ENCODE measurements around the gene MIER2.

MIER2 gene

GRCh38 chr19:318509-318774 is 26.2 kb downstream of the MIER2 start:
- H3K4me2 ChIP-seq (ENCODE audit: insufficient read depth, low read length) = no peak overlapping the region
- H3K36me3 ChIP-seq (ENCODE audit: insufficient read depth, low read length) = peaks cover 67% of the 10 kb centered on the region
- peaks cover 42% of the 10 kb centered on the region for H3K79me2 ChIP-seq (ENCODE audit: insufficient read depth, low read length)
- H3K9ac ChIP-seq (ENCODE audit: low read depth, low read length) = no peak overlapping the region
- no peaks in the 10 kb centered on the region for H3K4me1 ChIP-seq (ENCODE audit: insufficient read depth, low read length)
- DNase-seq = no peak
- H2AFZ ChIP-seq (ENCODE audit: low read depth, low read length) = no peak overlapping the region
- no peak for ATAC-seq (ENCODE audit: insufficient read depth, low read depth)
- TF ChIP-seq CTCF (IDR thresholded peaks at IDR 0.05; ENCODE audit: borderline replicate concordance, extremely low read depth, low read length, poor library complexity, severe bottlenecking) (no peak), EZH2 (IDR thresholded peaks at IDR 0.05; ENCODE audit: borderline replicate concordance, low read depth, low read length, severe bottlenecking) (no peak)
- peaks cover 21% of the 10 kb centered on the region for H4K20me1 ChIP-seq (ENCODE audit: insufficient read depth, low read length)
- no peaks in the 10 kb centered on the region for H3K9me3 ChIP-seq (ENCODE audit: insufficient read depth, low read length, severe bottlenecking)
- H3K4me3 ChIP-seq (ENCODE audit: low read depth in 1 of 2, low read length in 2 of 2) = no peak overlapping the region
- H3K27ac ChIP-seq (ENCODE audit: low read length) = no peak overlapping the region
- H3K27me3 ChIP-seq (ENCODE audit: insufficient read depth, low read length, poor library complexity) = no peaks in the 10 kb centered on the region

- peaks cover 22% of the 10 kb centered on the region for H4K20me1 ChIP-seq (ENCODE audit: insufficient read depth, low read length)
- H3K9ac ChIP-seq (ENCODE audit: low read depth, low read length) = no peak overlapping the region
- no peaks in the 10 kb centered on the region for H3K9me3 ChIP-seq (ENCODE audit: insufficient read depth, low read length, severe bottlenecking)
- no peak overlapping the region for H3K27ac ChIP-seq (ENCODE audit: low read length)
- no peak for TF ChIP-seq EZH2 (IDR thresholded peaks at IDR 0.05; ENCODE audit: borderline replicate concordance, low read depth, low read length, severe bottlenecking)
- no peak for ATAC-seq (ENCODE audit: insufficient read depth, low read depth)
- no peaks in the 10 kb centered on the region for H3K27me3 ChIP-seq (ENCODE audit: insufficient read depth, low read length, poor library complexity)
- H3K36me3 ChIP-seq (ENCODE audit: insufficient read depth, low read length) = peaks cover 67% of the 10 kb centered on the region
- H2AFZ ChIP-seq (ENCODE audit: low read depth, low read length) = no peak overlapping the region
- no peaks in the 10 kb centered on the region for H3K4me1 ChIP-seq (ENCODE audit: insufficient read depth, low read length)
- H3K4me2 ChIP-seq (ENCODE audit: insufficient read depth, low read length) = no peak overlapping the region
- H3K79me2 ChIP-seq (ENCODE audit: insufficient read depth, low read length) = peaks cover 36% of the 10 kb centered on the region
- H3K4me3 ChIP-seq (ENCODE audit: low read depth in 1 of 2, low read length in 2 of 2) = no peak overlapping the region
- no peak for DNase-seq
These were observed 26.7 kb downstream of the MIER2 start for GRCh38 chr19:317710-318508.

- Histone ChIP-seq H3K79me2 (ENCODE audit: insufficient read depth, low read length) (peaks cover 26% of the 10 kb centered on the region), H3K4me3 (ENCODE audit: low read depth in 1 of 2, low read length in 2 of 2) (no peak overlapping the region), H3K4me1 (ENCODE audit: insufficient read depth, low read length) (no peaks in the 10 kb centered on the region), H4K20me1 (ENCODE audit: insufficient read depth, low read length) (peaks cover 22% of the 10 kb centered on the region), H2AFZ (ENCODE audit: low read depth, low read length) (no peak overlapping the region), H3K9me3 (ENCODE audit: insufficient read depth, low read length, severe bottlenecking) (no peaks in the 10 kb centered on the region), H3K27ac (ENCODE audit: low read length) (no peak overlapping the region), H3K27me3 (ENCODE audit: insufficient read depth, low read length, poor library complexity) (no peaks in the 10 kb centered on the region), H3K4me2 (ENCODE audit: insufficient read depth, low read length) (no peak overlapping the region), H3K36me3 (ENCODE audit: insufficient read depth, low read length) (peaks cover 66% of the 10 kb centered on the region), H3K9ac (ENCODE audit: low read depth, low read length) (no peak overlapping the region)
- ATAC-seq (ENCODE audit: insufficient read depth, low read depth) = no peak
- no peak for DNase-seq
- TF ChIP-seq CTCF (IDR thresholded peaks at IDR 0.05; ENCODE audit: borderline replicate concordance, extremely low read depth, low read length, poor library complexity, severe bottlenecking) = no peak
- TF ChIP-seq EZH2 (IDR thresholded peaks at IDR 0.05; ENCODE audit: borderline replicate concordance, low read depth, low read length, severe bottlenecking) = no peak
These were observed 28.8 kb downstream of the MIER2 start for GRCh38 chr19:315811-316210.

GRCh38 chr19:313988-314815 is 30.4 kb downstream of the MIER2 start:
- ATAC-seq (ENCODE audit: insufficient read depth, low read depth) = no peak
- H3K9me3 ChIP-seq (ENCODE audit: insufficient read depth, low read length, severe bottlenecking) = no peaks in the 10 kb centered on the region
- H3K4me2 ChIP-seq (ENCODE audit: insufficient read depth, low read length) = no peak overlapping the region
- no peaks in the 10 kb centered on the region for H3K4me1 ChIP-seq (ENCODE audit: insufficient read depth, low read length)
- H3K79me2 ChIP-seq (ENCODE audit: insufficient read depth, low read length) = peaks cover 16% of the 10 kb centered on the region
- H3K4me3 ChIP-seq (ENCODE audit: low read depth in 1 of 2, low read length in 2 of 2) = no peak overlapping the region
- DNase-seq = no peak
- no peak overlapping the region for H3K27ac ChIP-seq (ENCODE audit: low read length)
- H3K27me3 ChIP-seq (ENCODE audit: insufficient read depth, low read length, poor library complexity) = no peaks in the 10 kb centered on the region
- TF ChIP-seq CTCF (IDR thresholded peaks at IDR 0.05; ENCODE audit: borderline replicate concordance, extremely low read depth, low read length, poor library complexity, severe bottlenecking) = no peak
- TF ChIP-seq EZH2 (IDR thresholded peaks at IDR 0.05; ENCODE audit: borderline replicate concordance, low read depth, low read length, severe bottlenecking) = no peak
- peaks cover 72% of the 10 kb centered on the region for H3K36me3 ChIP-seq (ENCODE audit: insufficient read depth, low read length)
- no peak overlapping the region for H3K9ac ChIP-seq (ENCODE audit: low read depth, low read length)
- peaks cover 30% of the 10 kb centered on the region for H4K20me1 ChIP-seq (ENCODE audit: insufficient read depth, low read length)
- no peak overlapping the region for H2AFZ ChIP-seq (ENCODE audit: low read depth, low read length)
